GM12878 (cell line): ENCODE results near the gene SPATA46. TPM values are rescaled to one million over a fixed set of nuclear protein-coding genes. Genes with fewer than 3 reads are reported as not detected.

Experiments
- ATAC-seq: fragments of 200-7000 bp; cut with Tn5 transposase; 3 replicates; pipeline ENCODE4 v1.9.1; 2020; ENCODE audit warnings: mild to moderate bottlenecking, moderate library complexity
- BruUV-seq: library from RNA; stranded (reverse); fragments of 400-500 nt; replicated peaks from 2 replicates; lab custom pipeline; 2021; lab: Mats Ljungman, UMichigan
- CTCF ChIA-PET: fragments of 300-600 bp; sonication (Branson Sonifier 250); formaldehyde crosslinking; extraction: SDS; loops from one replicate; lab custom pipeline; 2021; ENCODE audit warnings: inconsistent platforms; lab: Yijun Ruan, JAX
- POLR2A ChIA-PET: fragments of 350-600 bp; formaldehyde crosslinking; extraction: SDS; loops from one replicate; lab custom pipeline; 2021; ENCODE audit warnings: inconsistent platforms; lab: Charles Lee
- RAD21 ChIA-PET: fragments of 300-600 bp; sonication (Branson Sonifier 250); formaldehyde crosslinking; loops from one replicate; lab custom pipeline; 2023; ENCODE audit warnings: antibody characterized with exemption; ENCODE audit not compliant: unreplicated experiment; lab: Charles Lee
- SMC1A ChIA-PET: fragments of 300-600 bp; sonication (Branson Sonifier 250); formaldehyde crosslinking; loops from one replicate; lab custom pipeline; 2023; ENCODE audit not compliant: unreplicated experiment, uncharacterized antibody; lab: Charles Lee
- DNase-seq: peaks from one replicate; pipeline ENCODE4 v3.0.0-alpha.2; 2011; ENCODE audit warnings: low read depth, low spot score
- FAIRE-seq: peaks from 3 replicates; lab custom pipeline; 2011; peaks lifted over from hg19 to GRCh38; lab: Jason Lieb, UNC
- H2AFZ ChIP-seq: 2 replicates; pipeline ENCODE4 v1.6.0; 2011; ENCODE audit warnings: low read depth, low read length, control low read depth; ENCODE audit not compliant: control insufficient read depth
- H3K27ac ChIP-seq: 2 replicates; pipeline ENCODE4 v1.5.1; 2011; ENCODE audit warnings: control low read depth; ENCODE audit not compliant: control insufficient read depth, insufficient read depth
- H3K27me3 ChIP-seq, 2 experiments: replicated peaks in 1 of 2; 2 replicates each; pipeline versions ENCODE4 v1.6.0 to v1.6.1; 2011; ENCODE audit warnings: low read length in 1 of 2; ENCODE audit not compliant: control insufficient read depth in 2 of 2, insufficient read depth in 2 of 2
- H3K36me3 ChIP-seq, 2 experiments: 2 replicates each; pipeline ENCODE4 v1.5.1; 2011; ENCODE audit warnings: low read length in 1 of 2; ENCODE audit not compliant: control insufficient read depth in 2 of 2, insufficient read depth in 2 of 2
- H3K4me1 ChIP-seq: 2 replicates; pipeline ENCODE4 v1.6.1; 2011; ENCODE audit warnings: mild to moderate bottlenecking, low read length, moderate library complexity, mixed read lengths; ENCODE audit not compliant: control insufficient read depth, insufficient read depth
- H3K4me2 ChIP-seq: 2 replicates; pipeline ENCODE4 v1.6.0; 2011; ENCODE audit warnings: control low read depth; ENCODE audit not compliant: control insufficient read depth, insufficient read depth
- H3K4me3 ChIP-seq: fragments of 200-600 bp; sonication (generic); 2 replicates; pipeline ENCODE4 v1.5.1; 2016
- H3K79me2 ChIP-seq: 2 replicates; pipeline ENCODE4 v1.6.0; 2011; ENCODE audit warnings: low read length; ENCODE audit not compliant: control insufficient read depth, insufficient read depth
- H3K9ac ChIP-seq: 2 replicates; pipeline ENCODE4 v1.8.0; 2011; ENCODE audit warnings: low read length, control low read depth, mixed read lengths; ENCODE audit not compliant: control insufficient read depth, insufficient read depth
- H3K9me3 ChIP-seq: replicated peaks from 3 replicates; pipeline ENCODE4 v1.5.1; 2011; ENCODE audit warnings: mild to moderate bottlenecking, low read length; ENCODE audit not compliant: control insufficient read depth, insufficient read depth
- H4K20me1 ChIP-seq: 2 replicates; pipeline ENCODE4 v1.6.0; 2011; ENCODE audit not compliant: control insufficient read depth, insufficient read depth
- IKZF1 ChIP-seq: fragments of 450-650 bp; conservative IDR thresholded peaks from 2 replicates; pipeline ENCODE4 v1.6.1; 2017; ENCODE audit warnings: antibody characterized with exemption, mild to moderate bottlenecking
- LARP7 ChIP-seq: fragments of 450-650 bp; IDR thresholded peaks from 2 replicates; pipeline ENCODE4 v1.6.1; 2017; ENCODE audit warnings: mild to moderate bottlenecking
- STAT3 ChIP-seq: IDR thresholded peaks from 2 replicates; pipeline ENCODE4 v1.6.1; 2011; ENCODE audit warnings: low read depth, low read length, improper control_type of control experiment
- WRNIP1 ChIP-seq: IDR thresholded peaks from 2 replicates; pipeline ENCODE4 v1.6.1; 2011; ENCODE audit warnings: low read depth, low read length, improper control_type of control experiment, borderline replicate concordance
- WGBS: methylation state at CpG from one replicate; pipeline ENCODE4 v1.1.6; 2016; ENCODE audit warnings: low lambda C conversion rate; ENCODE audit not compliant: insufficient replicate concordance, insufficient coverage; ENCODE audit errors: missing lambda C conversion rate; 5-methylcytosine and 5-hydroxymethylcytosine counted together
- in situ Hi-C: fragments of 300-500 bp; cut with MboI; formaldehyde crosslinking; loops from 9 replicates; pipeline ENCODE4 v1.14.3; 2018; ENCODE audit warnings: mixed read lengths
- intact Hi-C: fragments of 100-400 bp; cut with micrococcal nuclease; formaldehyde crosslinking; loops from one replicate; pipeline ENCODE4 v1.14.2; 2022; ENCODE audit not compliant: unreplicated experiment
- polyA plus RNA-seq, 11 experiments: library from polyadenylated mRNA; depleted of rRNA in 4 of 11; unstranded in 6 of 11; stranded (reverse) in 5 of 11; fragments of >200 nt; fragmentation: Nextera tagmentation in 4 of 11; fragmentation: Illumina TruSeq in 1 of 11; extraction: Ambion mirVana in 4 of 11; extraction: Trizol in 1 of 11; gene quantifications; 1 replicate in 1 of 11; 2 replicates in 10 of 11; pipeline versions ENCODE4 v1.2.1 to v1.2.3, GENCODE V29; 2011 to 2016; ENCODE audit warnings: inconsistent platforms in 2 of 11, missing spikeins in 2 of 11, low read depth in 1 of 11
- total RNA-seq, 4 experiments: library from RNA; depleted of rRNA in 3 of 4; stranded (reverse); fragments of >200 nt in 3 of 4; fragmentation: Illumina TruSeq in 1 of 4; extraction: Trizol in 1 of 4; gene quantifications; 2 replicates each; pipeline versions ENCODE4 v1.2.1 to v1.2.3, GENCODE V29; 2013 to 2021
- TF ChIP-seq, protein P1 (sequence below): fragments of 450-650 bp; IDR thresholded peaks from 2 replicates; pipeline ENCODE4 v1.6.1; 2017; ENCODE audit warnings: low read depth, mild to moderate bottlenecking, moderate library complexity

The SPATA46 gene
- total and polyA plus RNA-seq, 10 of the 15 experiments (the other 5 are each of a cell fraction or from before 2014, with no cell fraction given), result not detected

- CTCF ChIA-PET, result interaction anchor here (1.5 to 2.8 kb wide), 2 partner anchors 30 to 331 kb away, joined by 4 to 16 read pairs; no protein-coding TSS in a partner anchor
Observed at GRCh38 chr1:162387226-162388082, 10.8 kb upstream of the SPATA46 start.

More at GRCh38 chr1:162387226-162388082, 10.8 kb upstream of the SPATA46 start:
- Histone ChIP-seq H3K36me3 (no peaks in the 10 kb centered on the region), H3K79me2 (no peaks in the 10 kb centered on the region), H3K4me3 (no peak overlapping the region), H3K9ac (no peak overlapping the region), H3K4me2 (no peak overlapping the region), H3K27me3 (no peaks in the 10 kb centered on the region), H3K9me3 (no peaks in the 10 kb centered on the region), H3K4me1 (0 out of 2 replicates have a peak, but pooled peaks cover 4% of the 10 kb centered on the region), H4K20me1 (no peaks in the 10 kb centered on the region), H3K27ac (no peak overlapping the region), H2AFZ (no peak overlapping the region)
- RAD21 ChIA-PET, result no interaction called here
- intact Hi-C loops, result no loop called here
- FAIRE-seq, result no peak
- SMC1A ChIA-PET, result interaction anchor here (1.0 kb wide), 1 partner anchor 21 kb away, joined by 3 read pairs; no protein-coding TSS in a partner anchor
- DNase-seq, result no peak
- TF ChIP-seq WRNIP1 (no peak), IKZF1 (no peak), LARP7 (no peak), STAT3 (no peak)
- TF ChIP-seq, protein P1, sequence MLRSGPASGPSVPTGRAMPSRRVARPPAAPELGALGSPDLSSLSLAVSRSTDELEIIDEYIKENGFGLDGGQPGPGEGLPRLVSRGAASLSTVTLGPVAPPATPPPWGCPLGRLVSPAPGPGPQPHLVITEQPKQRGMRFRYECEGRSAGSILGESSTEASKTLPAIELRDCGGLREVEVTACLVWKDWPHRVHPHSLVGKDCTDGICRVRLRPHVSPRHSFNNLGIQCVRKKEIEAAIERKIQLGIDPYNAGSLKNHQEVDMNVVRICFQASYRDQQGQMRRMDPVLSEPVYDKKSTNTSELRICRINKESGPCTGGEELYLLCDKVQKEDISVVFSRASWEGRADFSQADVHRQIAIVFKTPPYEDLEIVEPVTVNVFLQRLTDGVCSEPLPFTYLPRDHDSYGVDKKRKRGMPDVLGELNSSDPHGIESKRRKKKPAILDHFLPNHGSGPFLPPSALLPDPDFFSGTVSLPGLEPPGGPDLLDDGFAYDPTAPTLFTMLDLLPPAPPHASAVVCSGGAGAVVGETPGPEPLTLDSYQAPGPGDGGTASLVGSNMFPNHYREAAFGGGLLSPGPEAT, result no peak
- no TSS peak for BruUV-seq
- POLR2A ChIA-PET, result interaction anchor here (0.6 kb wide), 1 partner anchor 23 kb away, joined by 3 read pairs; no protein-coding TSS in a partner anchor
- in situ Hi-C loops, result no loop called here
- no peak for ATAC-seq
- WGBS, result 49% methylated on average over 20 of the region's 20 CpGs
